Neural crest cell (in vitro differentiated cells): ENCODE results near the gene PODN. TPM values are rescaled to one million over a fixed set of nuclear protein-coding genes. Genes with fewer than 3 reads are reported as not detected.

Source experiments
- DNase-seq: peaks from one replicate; pipeline ENCODE4 v3.0.0; 2021; ENCODE audit warnings: low read depth, mixed read lengths, low spot score
- H3K27ac Mint-ChIP-seq: one replicate; pipeline ENCODE4 v1.8.0; 2021; ENCODE audit warnings: mild to moderate bottlenecking, mixed read lengths; ENCODE audit not compliant: unreplicated experiment
- H3K27me3 Mint-ChIP-seq: 2 replicates; pipeline ENCODE4 v1.8.0; 2021; ENCODE audit warnings: low read depth, mild to moderate bottlenecking, mixed read lengths
- H3K36me3 Mint-ChIP-seq: 2 replicates; pipeline ENCODE4 v1.8.0; 2021; ENCODE audit warnings: low read depth, mild to moderate bottlenecking, mixed read lengths
- H3K4me1 Mint-ChIP-seq: 2 replicates; pipeline ENCODE4 v1.8.0; 2021; ENCODE audit warnings: mixed read lengths
- H3K4me3 Mint-ChIP-seq: one replicate; pipeline ENCODE4 v1.8.0; 2021; ENCODE audit warnings: mild to moderate bottlenecking, mixed read lengths
- H3K9me3 Mint-ChIP-seq: 2 replicates; pipeline ENCODE4 v1.8.0; 2021; ENCODE audit warnings: mixed read lengths
- total RNA-seq: library from RNA; stranded (reverse); gene quantifications from 2 replicates; pipeline ENCODE4 v1.2.1, GENCODE V29; 2021
- TF ChIP-seq, protein P1 (sequence below): fragments of 200-600 bp; sonication (generic); conservative IDR thresholded peaks from 2 replicates; pipeline ENCODE4 v1.5.0; 2021; ENCODE audit warnings: antibody characterized with exemption, mild to moderate bottlenecking

The PODN gene
- total RNA-seq, 1 donor from 2014 or later = 0.65 TPM

DNA sequence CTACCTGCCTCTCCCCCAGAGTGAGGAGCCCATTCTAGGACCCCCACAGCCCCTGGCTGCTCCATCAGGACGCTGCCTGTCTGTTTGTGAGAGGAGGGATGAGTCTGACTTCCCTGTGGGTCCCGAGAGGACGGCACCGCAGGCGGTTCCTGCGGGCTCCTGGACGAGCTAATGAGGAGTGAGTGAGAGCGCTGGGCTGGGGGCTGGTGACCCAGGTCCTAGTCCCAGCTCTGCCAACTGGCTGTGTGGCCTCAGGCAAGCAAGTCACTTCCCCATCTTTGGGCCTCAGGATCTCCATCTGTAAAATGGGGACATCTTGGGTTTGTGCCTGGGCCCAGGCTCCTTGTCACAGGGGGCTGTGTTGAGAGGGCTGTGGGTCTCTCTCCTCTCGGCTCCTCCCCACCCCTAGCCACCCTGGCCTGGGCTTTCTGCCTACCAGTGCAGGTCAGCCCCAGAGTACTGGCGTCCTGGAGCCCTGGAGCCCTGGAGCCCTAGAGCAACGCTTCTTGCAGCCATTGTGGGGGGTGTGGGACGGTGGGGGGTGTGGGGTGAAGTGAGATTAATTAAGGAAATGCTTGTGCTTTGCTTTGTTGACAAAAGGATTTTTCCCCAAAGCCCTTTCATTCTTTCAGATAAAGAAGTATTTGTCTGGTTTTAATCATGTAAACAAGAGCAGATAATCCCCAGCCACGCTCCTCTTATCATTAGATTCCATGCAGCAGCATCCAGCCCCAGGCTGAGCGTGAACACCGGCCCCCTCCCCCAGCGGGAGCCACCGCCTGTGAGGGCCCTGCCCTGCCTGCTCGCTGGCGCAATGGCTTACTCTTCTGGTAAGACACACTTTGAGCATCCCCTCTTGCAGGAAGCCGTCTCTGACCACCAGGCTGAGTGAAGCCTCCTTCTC, 53.6 kb downstream of the PODN start:
- TF ChIP-seq, protein P1, sequence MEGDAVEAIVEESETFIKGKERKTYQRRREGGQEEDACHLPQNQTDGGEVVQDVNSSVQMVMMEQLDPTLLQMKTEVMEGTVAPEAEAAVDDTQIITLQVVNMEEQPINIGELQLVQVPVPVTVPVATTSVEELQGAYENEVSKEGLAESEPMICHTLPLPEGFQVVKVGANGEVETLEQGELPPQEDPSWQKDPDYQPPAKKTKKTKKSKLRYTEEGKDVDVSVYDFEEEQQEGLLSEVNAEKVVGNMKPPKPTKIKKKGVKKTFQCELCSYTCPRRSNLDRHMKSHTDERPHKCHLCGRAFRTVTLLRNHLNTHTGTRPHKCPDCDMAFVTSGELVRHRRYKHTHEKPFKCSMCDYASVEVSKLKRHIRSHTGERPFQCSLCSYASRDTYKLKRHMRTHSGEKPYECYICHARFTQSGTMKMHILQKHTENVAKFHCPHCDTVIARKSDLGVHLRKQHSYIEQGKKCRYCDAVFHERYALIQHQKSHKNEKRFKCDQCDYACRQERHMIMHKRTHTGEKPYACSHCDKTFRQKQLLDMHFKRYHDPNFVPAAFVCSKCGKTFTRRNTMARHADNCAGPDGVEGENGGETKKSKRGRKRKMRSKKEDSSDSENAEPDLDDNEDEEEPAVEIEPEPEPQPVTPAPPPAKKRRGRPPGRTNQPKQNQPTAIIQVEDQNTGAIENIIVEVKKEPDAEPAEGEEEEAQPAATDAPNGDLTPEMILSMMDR = no peak
- Mint-ChIP-seq H3K4me1 (peaks cover 14% of the 10 kb centered on the region), H3K4me3 (no peak overlapping the region), H3K36me3 (no peaks in the 10 kb centered on the region), H3K27me3 (no peaks in the 10 kb centered on the region), H3K27ac (no peak overlapping the region), H3K9me3 (no peaks in the 10 kb centered on the region)
- no peak for DNase-seq

DNA sequence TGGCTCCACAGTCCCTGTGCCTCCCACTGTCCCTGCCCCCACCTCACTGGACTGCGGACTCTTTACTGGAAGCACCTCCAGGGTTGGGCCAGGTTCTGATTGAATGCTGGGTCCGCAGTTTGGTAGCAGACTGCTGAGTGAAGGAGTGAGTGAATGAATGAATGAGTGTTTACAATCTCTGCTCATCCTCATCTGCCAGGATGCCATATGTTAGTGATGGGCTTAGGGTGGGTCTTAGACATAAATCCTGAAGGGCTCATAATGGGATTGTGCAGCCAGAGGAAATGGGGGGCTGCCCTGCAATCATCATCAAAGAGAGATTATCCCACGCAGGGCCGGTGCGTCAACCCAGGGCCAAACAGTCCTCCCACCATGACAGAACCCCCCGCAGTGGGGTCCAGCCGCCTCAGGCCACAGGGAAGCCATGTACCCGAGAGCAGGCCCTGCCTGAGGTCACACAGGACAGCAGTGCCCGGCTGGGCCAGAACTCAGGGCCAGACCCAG, 54.3 kb downstream of the PODN start:
- Mint-ChIP-seq H3K4me1 (peaks cover 12% of the 10 kb centered on the region), H3K4me3 (no peak overlapping the region), H3K36me3 (no peaks in the 10 kb centered on the region), H3K9me3 (no peaks in the 10 kb centered on the region), H3K27ac (no peak overlapping the region), H3K27me3 (no peaks in the 10 kb centered on the region)
- no peak for DNase-seq
- TF ChIP-seq, protein P1 = no peak

DNA sequence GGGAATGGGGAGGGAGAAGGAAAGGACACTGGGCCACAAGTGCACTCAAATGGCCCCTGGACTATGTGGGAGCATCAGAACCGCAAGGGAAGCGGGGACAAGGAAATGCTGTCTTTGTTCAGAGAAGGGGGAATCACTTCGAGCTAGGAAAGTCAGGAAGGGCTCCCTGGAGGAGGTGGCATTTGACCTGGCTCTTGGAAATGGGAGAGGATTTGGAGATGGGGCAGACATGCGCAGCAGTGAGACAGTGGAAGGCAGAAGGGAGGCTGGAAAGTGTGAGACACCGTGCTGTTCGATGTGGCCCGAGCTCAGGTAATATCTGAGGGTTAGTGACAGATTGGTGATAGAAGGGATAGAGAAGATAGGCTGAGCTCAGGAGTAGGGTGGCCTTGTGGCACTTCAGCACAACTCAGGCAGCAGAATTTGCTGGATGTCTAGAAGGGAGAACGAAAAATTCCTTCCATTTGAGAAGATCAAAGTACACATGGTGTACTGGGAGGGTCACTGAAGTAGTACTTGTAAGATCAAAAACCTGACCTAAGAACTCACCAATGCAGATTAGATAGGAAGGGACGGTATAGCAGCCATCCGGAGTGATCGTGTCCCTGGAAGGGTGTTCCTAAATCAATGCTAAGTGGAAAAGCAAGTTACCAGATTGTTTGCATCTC, 55.1 kb downstream of the PODN start:
- Mint-ChIP-seq H3K4me1 (peaks cover 15% of the 10 kb centered on the region), H3K9me3 (no peaks in the 10 kb centered on the region), H3K27ac (no peak overlapping the region), H3K27me3 (no peaks in the 10 kb centered on the region), H3K4me3 (no peak overlapping the region), H3K36me3 (no peaks in the 10 kb centered on the region)
- TF ChIP-seq, protein P1 = no peak
- DNase-seq = no peak

DNA sequence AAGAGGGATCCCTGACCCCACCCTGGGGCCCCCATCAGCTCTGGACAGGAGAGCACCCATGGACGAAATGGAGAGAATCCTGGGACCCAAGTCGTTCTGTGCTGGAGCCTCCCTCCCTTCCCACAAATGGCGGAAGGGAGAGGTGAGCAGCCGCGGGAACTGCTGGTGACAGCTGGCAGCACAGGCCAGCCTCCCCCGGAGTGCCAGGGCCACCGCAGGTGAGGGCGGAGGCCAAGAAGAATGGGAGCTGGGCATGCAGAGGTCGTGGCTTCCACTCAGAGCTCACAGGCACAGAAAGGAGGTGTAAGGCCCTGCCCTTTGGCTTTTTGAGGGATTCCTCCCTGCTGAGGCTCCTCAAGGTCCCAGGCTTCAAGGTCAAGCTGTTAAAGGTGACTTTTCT, 55.8 kb downstream of the PODN start:
- DNase-seq = no peak
- Mint-ChIP-seq H3K36me3 (no peaks in the 10 kb centered on the region), H3K4me1 (peaks cover 15% of the 10 kb centered on the region), H3K27me3 (no peaks in the 10 kb centered on the region), H3K27ac (no peak overlapping the region), H3K9me3 (no peaks in the 10 kb centered on the region), H3K4me3 (no peak overlapping the region)
- TF ChIP-seq, protein P1 = no peak

DNA sequence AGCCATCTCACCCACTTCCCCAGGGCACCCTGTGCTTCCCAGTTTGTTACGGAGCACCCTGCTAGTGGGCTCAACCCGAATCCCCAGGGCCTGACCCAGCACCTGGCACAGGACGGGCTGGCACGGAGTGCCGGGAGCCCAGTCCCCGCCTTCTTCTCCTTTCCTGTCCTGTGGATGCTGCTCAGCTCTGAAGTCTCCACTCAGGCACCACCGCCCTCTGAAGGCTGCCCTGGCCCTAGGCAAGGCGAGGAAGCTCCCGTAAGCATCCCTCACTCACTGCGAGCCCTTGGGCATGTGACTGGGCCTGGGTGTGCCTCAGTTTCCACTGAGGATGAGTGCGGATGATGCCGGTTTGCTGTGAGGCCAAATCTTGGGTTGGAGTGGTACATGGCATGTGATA, 58.6 kb downstream of the PODN start:
- H3K27me3 Mint-ChIP-seq = no peaks in the 10 kb centered on the region
- no peak overlapping the region for H3K27ac Mint-ChIP-seq
- DNase-seq = no peak
- no peaks in the 10 kb centered on the region for H3K9me3 Mint-ChIP-seq
- no peak overlapping the region for H3K4me3 Mint-ChIP-seq
- H3K4me1 Mint-ChIP-seq = peaks cover 30% of the 10 kb centered on the region
- TF ChIP-seq, protein P1 = no peak
- H3K36me3 Mint-ChIP-seq = no peaks in the 10 kb centered on the region
